Smooth muscle cell (in vitro differentiated cells): ENCODE results near the gene CELF1. TPM values are rescaled to one million over a fixed set of nuclear protein-coding genes. Genes with fewer than 3 reads are reported as not detected.

Experiments used
- DNase-seq: peaks from one replicate; lab custom pipeline; 2025; ENCODE audit not compliant: unreplicated experiment; lab: John Stamatoyannopoulos, UW
- H2AFZ ChIP-seq: fragments of 200-600 bp; sonication (generic); 2 replicates; pipeline ENCODE4 v1.6.0; 2016; ENCODE audit warnings: antibody characterized with exemption, low read depth, mild to moderate bottlenecking
- H3F3A ChIP-seq: fragments of 200-600 bp; sonication (generic); 2 replicates; pipeline ENCODE4 v1.6.0; 2017; ENCODE audit warnings: antibody characterized with exemption, low read depth
- H3K27ac ChIP-seq: fragments of 200-600 bp; sonication (generic); 2 replicates; pipeline ENCODE4 v1.5.1; 2016; ENCODE audit warnings: low read depth, mild to moderate bottlenecking
- H3K27me3 ChIP-seq: fragments of 200-600 bp; sonication (generic); 2 replicates; pipeline ENCODE4 v1.6.1; 2016; ENCODE audit warnings: low read depth, mild to moderate bottlenecking
- H3K36me3 ChIP-seq: fragments of 200-600 bp; sonication (generic); 2 replicates; pipeline ENCODE4 v1.5.1; 2016; ENCODE audit warnings: low read depth
- H3K4me1 ChIP-seq: fragments of 200-600 bp; sonication (generic); 2 replicates; pipeline ENCODE4 v1.5.1; 2016; ENCODE audit warnings: low read depth
- H3K4me2 ChIP-seq: fragments of 200-600 bp; sonication (generic); 2 replicates; pipeline ENCODE4 v1.6.0; 2016; ENCODE audit warnings: mild to moderate bottlenecking
- H3K4me3 ChIP-seq: fragments of 200-600 bp; sonication (generic); 2 replicates; pipeline ENCODE4 v1.5.1; 2016; ENCODE audit warnings: mild to moderate bottlenecking
- H3K79me2 ChIP-seq: fragments of 200-600 bp; sonication (generic); 2 replicates; pipeline ENCODE4 v1.6.0; 2016; ENCODE audit warnings: low read depth, mild to moderate bottlenecking
- H3K9ac ChIP-seq: fragments of 200-600 bp; sonication (generic); 2 replicates; pipeline ENCODE4 v1.6.0; 2016; ENCODE audit warnings: low read depth
- H3K9me3 ChIP-seq: fragments of 200-600 bp; sonication (generic); replicated peaks from 2 replicates; pipeline ENCODE4 v1.5.1; 2016; ENCODE audit warnings: low read depth
- H4K20me1 ChIP-seq: fragments of 200-600 bp; sonication (generic); 2 replicates; pipeline ENCODE4 v1.6.0; 2016; ENCODE audit warnings: low read depth
- WGBS: methylation state at CpG from one replicate; pipeline ENCODE4 v1.1.7; 2016; ENCODE audit warnings: low lambda C conversion rate; 5-methylcytosine and 5-hydroxymethylcytosine counted together
- polyA plus RNA-seq: library from polyadenylated mRNA; unstranded; fragments of >200 nt; fragmentation: Nextera tagmentation; extraction: Ambion mirVana; gene quantifications from 2 replicates; pipeline ENCODE4 v1.2.1, GENCODE V29; 2016
- total RNA-seq: library from RNA; depleted of rRNA; stranded (reverse); fragments of >200 nt; gene quantifications from 2 replicates; pipeline ENCODE4 v1.2.3, GENCODE V29; 2014
- TF ChIP-seq, protein P1 (sequence below): fragments of 200-600 bp; sonication (generic); IDR thresholded peaks from 2 replicates; pipeline ENCODE4 v1.5.1; 2017; ENCODE audit warnings: borderline replicate concordance, mild to moderate bottlenecking, antibody characterized with exemption; ENCODE audit not compliant: insufficient read depth, poor library complexity, severe bottlenecking

The CELF1 gene
- total and polyA plus RNA-seq, 2 experiments from 2014 or later, result 42.5 to 64.8 TPM

DNA sequence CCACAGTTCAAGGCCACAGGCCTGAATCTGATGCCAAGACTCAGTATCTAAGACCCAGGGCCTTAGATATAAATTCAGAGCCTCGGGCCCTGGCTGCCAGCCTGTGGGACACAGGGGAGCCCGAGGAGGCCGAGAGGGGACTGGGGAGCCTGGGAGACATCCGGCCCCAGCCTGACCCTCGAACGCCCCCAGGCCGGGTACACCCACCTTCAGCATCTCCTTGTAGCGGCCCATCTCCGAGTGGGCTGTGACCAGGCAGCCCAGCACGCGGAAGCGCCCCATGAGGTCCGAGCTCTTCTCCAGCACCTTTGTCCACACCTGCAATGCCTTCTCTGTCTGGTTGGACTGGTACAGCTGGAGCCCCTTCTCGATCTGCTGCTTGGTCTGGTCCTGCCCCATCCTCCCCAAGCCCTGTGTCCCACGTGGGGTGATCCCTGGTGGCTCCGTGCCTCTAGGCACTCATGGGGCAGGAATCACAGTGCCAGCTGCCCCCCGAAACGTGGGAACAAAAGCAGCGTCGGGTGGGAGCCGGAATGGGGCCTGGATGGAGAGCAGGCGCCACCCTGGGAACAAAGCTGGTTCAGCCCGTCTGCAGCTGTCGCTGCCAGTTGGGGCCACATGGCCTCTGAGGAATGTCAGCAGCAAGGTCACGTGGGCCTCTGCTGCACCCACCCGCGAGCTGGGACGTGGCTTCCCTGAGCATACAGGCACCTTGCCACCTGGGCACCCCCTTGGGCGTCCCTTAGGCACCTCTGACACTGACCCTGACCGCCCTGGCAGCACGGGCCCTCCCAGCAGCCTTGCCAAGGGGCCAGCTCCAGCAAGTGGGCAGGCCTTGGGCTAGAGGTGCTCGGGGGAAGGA lies 104.1 kb downstream of the CELF1 start, which contains the start of gene RAPSN:
Gene RAPSN, minus strand, starts transcription at position 571 of the 862 bp plus-strand sequence. Its CDS starts 172 bp downstream, at position 399.
- H3K4me3 ChIP-seq, result no peak within 1 kb of the TSS
- H3K27me3 ChIP-seq, result no peaks in the 10 kb centered on the region
- TF ChIP-seq, protein P1, sequence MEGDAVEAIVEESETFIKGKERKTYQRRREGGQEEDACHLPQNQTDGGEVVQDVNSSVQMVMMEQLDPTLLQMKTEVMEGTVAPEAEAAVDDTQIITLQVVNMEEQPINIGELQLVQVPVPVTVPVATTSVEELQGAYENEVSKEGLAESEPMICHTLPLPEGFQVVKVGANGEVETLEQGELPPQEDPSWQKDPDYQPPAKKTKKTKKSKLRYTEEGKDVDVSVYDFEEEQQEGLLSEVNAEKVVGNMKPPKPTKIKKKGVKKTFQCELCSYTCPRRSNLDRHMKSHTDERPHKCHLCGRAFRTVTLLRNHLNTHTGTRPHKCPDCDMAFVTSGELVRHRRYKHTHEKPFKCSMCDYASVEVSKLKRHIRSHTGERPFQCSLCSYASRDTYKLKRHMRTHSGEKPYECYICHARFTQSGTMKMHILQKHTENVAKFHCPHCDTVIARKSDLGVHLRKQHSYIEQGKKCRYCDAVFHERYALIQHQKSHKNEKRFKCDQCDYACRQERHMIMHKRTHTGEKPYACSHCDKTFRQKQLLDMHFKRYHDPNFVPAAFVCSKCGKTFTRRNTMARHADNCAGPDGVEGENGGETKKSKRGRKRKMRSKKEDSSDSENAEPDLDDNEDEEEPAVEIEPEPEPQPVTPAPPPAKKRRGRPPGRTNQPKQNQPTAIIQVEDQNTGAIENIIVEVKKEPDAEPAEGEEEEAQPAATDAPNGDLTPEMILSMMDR, result no peak
- H3K9me3 ChIP-seq, result no peaks in the 10 kb centered on the region
- no peak within 1 kb of the TSS for H3K4me2 ChIP-seq
- WGBS, result 94% methylated on average over 30 of the region's 32 CpGs
- no peaks in the 10 kb centered on the region for H3F3A ChIP-seq
- H3K36me3 ChIP-seq, result no peaks in the 10 kb centered on the region
- H4K20me1 ChIP-seq, result no peaks in the 10 kb centered on the region
- H3K27ac ChIP-seq, result no peak within 1 kb of the TSS
- H3K9ac ChIP-seq, result no peak within 1 kb of the TSS
- H3K79me2 ChIP-seq, result no peaks in the 10 kb centered on the region
- no peak for DNase-seq
- H2AFZ ChIP-seq, result no peak within 1 kb of the TSS
- H3K4me1 ChIP-seq, result no peaks in the 10 kb centered on the region

GRCh38 chr11:47447906-47448305 lies 105.0 kb downstream of the CELF1 start:
- TF ChIP-seq, protein P1, result no peak

GRCh38 chr11:47446833-47447232 lies 106.1 kb downstream of the CELF1 start:
- Histone ChIP-seq H3K9ac (no peak overlapping the region), H3K4me3 (no peak overlapping the region), H3K36me3 (no peaks in the 10 kb centered on the region), H3K79me2 (no peaks in the 10 kb centered on the region), H3K9me3 (no peaks in the 10 kb centered on the region), H3K4me2 (no peak overlapping the region), H3F3A (no peaks in the 10 kb centered on the region), H3K27me3 (no peaks in the 10 kb centered on the region), H3K27ac (no peak overlapping the region), H3K4me1 (no peaks in the 10 kb centered on the region), H4K20me1 (no peaks in the 10 kb centered on the region), H2AFZ (no peak overlapping the region)
- WGBS, result 100% methylated on average over 9 of the region's 9 CpGs
- no peak for DNase-seq
- TF ChIP-seq, protein P1, result no peak

More at GRCh38 chr11:47447906-47448305, 105.0 kb downstream of the CELF1 start:
- Histone ChIP-seq H3K4me2 (no peak overlapping the region), H3K79me2 (no peaks in the 10 kb centered on the region), H2AFZ (no peak overlapping the region), H4K20me1 (no peaks in the 10 kb centered on the region), H3K4me1 (no peaks in the 10 kb centered on the region), H3K9ac (no peak overlapping the region), H3F3A (no peaks in the 10 kb centered on the region), H3K27ac (no peak overlapping the region), H3K27me3 (no peaks in the 10 kb centered on the region), H3K9me3 (no peaks in the 10 kb centered on the region), H3K4me3 (no peak overlapping the region), H3K36me3 (no peaks in the 10 kb centered on the region)
- no peak for DNase-seq
- WGBS, result 94% methylated on average over 12 of the region's 12 CpGs
